DMS79 (cell line): ENCODE data around the gene WNT9B.
"Not testable (repeated sequence)": the region's sequence is repeated elsewhere in the genome, so short reads cannot be mapped to it uniquely, and the experiment has no call there.

Experiments used
- DNase-seq: peaks from one replicate; lab custom pipeline; 2025; lab: John Stamatoyannopoulos, UW

Gene WNT9B

GRCh38 chr17:46915596-46915995 lies 64.2 kb downstream of the WNT9B start:
- no peak for DNase-seq

GRCh38 chr17:46916211-46916610 lies 64.8 kb downstream of the WNT9B start:
- no peak for DNase-seq

DNA sequence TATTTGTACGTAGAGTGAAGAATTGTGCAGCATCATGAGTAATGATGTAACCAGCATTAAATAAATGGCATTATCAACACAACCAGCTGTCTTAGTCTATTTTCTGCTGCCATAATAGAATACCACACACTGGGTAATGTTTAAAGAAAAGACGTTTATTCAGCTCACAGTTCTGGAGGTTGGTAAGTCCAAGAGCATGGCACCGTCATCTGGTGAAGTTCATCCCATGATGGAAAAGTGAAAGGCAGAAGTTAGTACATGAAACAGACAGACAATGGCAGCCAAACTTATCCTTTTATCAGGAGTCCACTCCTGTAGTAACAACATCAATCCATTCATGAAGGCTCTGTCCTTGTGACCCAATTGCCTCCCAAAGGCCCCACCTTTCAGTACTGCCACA lies 65.2 kb downstream of the WNT9B start:
- DNase-seq: no peak

GRCh38 chr17:46917041-46917440 lies 65.7 kb downstream of the WNT9B start:
- DNase-seq: no peak

DNA sequence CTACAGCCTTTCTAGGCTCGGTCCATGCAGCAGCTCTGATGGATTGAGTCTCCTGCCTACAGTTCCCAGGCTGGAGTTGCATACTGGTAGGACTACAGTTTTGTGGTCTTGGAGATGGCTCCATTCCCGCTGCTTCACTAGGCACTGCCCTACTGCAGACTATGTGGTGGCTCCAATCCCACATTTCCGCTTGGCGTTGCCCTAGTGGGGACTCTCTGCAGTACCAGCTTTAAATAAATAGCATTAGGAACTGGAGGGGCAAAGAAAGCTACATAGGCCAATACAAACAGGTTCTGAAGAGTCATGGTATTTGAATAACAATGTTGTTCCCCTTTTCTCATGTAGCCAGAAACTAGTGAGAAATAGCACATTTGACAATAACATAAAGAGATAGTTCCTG lies 66.1 kb downstream of the WNT9B start:
- DNase-seq: no peak

- not testable (repeated sequence) for DNase-seq
Observed at GRCh38 chr17:46921962-46922361, 70.6 kb downstream of the WNT9B start.

DNA sequence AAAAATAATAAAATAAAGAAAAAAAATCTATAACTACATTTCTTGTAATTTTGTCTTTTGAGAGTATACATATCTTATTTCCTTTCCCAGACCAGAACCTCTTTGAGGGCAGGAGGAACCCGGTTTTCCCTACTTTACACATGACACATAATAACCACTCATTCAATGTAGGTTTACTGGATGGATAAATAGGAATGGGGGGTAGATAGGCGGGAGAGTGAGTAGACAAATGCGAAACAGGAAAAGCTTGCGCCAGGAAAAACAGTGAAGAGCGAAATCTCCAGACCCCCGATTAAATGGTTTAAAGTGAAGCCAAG lies 71.1 kb downstream of the WNT9B start:
- DNase-seq: no peak

DNA sequence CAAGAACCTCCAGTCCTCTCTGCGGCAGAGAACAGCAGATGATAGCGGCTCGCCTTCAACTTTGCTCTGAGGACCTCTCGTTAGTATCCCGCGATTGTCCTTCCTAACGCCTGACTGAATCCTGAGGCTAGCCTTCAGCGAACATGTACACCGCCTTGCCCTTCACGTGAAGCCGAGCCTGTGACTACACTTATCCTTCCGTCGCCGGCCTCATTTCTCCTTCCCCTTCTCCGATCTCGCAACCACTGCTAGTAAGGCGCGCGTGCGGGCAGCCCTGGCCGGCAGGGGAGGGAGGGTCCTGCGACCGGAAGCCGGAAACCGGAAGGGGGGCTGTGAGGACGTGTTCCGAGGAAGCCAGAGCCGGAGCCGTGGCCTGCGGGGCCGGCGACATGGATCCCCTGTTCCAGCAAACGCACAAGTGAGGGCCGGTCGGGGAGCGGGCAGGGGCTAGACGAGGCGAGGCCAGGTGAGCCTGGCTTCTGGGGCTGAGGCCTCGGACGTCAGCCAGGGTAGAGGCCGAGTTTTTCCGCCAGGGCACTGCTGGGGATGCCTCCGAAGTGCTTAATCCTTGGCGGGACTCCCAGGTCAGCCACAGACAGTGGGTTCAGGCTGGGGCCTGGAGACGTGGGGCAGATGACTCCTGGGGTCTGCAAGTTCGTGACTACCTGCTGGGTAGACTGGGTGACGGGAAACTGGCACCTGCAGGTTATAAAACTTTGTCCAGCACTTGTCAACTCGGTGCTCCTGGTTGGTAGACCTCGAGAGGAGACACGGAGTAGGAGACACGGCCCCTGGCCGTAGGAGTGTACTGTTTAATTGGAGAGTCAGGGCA lies 71.6 kb downstream of the WNT9B start, which contains the start of gene GOSR2:
Gene GOSR2 (plus strand): TSS at position 357 of the 832 bp plus-strand sequence. CDS start 33 bp downstream, at position 390.
- peak; percentile 95 for DNase-seq

- no peak for DNase-seq
Observed at GRCh38 chr17:46925185-46925868, 73.9 kb downstream of the WNT9B start.

DNA sequence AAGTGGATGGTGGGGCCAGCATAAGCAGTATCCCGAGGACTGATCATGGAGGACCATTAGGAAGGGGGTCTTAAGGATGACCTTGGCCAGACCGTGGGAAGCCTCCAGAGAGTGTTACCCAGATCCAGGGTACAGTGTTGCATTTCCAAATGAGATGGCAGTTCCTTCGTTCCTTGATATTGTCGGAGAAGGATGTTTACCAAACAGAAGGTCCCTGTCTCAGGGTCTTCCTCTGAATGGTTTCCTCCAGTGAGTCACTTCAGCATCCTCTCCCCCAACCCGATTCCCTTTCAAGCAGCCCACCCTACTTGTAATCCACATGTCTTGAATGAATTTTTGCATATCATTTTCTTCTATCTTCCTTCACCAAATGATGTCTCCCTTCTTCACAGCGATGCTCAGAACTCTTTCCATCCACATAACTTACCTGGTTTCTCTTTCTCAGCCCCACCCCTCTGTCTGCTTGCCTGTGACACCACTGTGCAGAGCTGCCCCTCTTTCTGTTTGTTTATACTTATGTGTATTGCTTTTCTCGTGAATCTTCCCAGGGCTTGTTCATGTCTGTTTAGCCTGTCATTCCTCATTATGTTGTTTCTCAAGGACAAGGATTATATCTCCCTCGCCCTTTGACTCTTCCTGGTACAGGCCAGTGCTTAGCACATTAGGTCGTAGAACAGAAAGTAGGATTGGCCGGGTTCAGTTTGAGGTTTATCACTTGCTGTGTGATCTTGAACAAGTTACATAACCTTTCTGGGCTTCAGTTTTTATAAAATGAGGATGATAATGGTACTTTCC lies 77.3 kb downstream of the WNT9B start:
- no peak for DNase-seq

GRCh38 chr17:46929413-46929812 lies 78.0 kb downstream of the WNT9B start:
- no peak for DNase-seq

GRCh38 chr17:46930051-46930450 lies 78.7 kb downstream of the WNT9B start:
- DNase-seq: no peak

DNA sequence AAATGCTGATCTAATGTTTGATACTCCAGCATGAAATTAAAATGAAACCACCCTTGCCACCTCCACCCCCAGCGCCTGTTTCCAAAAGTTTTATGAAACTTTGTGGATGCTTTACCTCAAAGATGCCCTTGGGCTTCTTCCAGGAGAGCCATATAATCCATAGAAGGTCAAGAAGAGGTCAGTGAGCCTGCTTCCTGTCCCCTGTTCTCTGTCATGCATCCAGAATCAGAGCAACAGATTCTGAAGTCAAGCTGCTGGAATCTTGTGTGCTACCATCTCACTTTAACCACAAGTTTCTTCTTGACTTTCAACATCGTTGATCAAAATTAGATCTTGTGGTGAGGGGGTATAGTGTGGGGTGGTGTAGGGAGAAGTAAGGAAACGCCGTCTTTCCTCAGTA lies 80.2 kb downstream of the WNT9B start:
- no peak for DNase-seq

- DNase-seq: no peak
Observed at GRCh38 chr17:46935658-46936266, 84.4 kb downstream of the WNT9B start.
